Bronchial smooth muscle cell (primary cell): ENCODE data around the gene OPRL1. TPM values are rescaled to one million over a fixed set of nuclear protein-coding genes. Genes with fewer than 3 reads are reported as not detected.

Source experiments
- total RNA-seq: library from RNA; depleted of rRNA; stranded (reverse); fragments of >200 nt; gene quantifications from 2 replicates; pipeline ENCODE4 v1.2.1, GENCODE V29; 2014

OPRL1 gene
- 2.2 and 3.5 TPM in 2 replicates for total RNA-seq

GRCh38 chr20:64080013-64080812 lies at the start of gene OPRL1:
Gene OPRL1, plus strand, starts transcription at chr20:64080082. Its CDS starts 12,639 bp downstream, at chr20:64092721.

DNA sequence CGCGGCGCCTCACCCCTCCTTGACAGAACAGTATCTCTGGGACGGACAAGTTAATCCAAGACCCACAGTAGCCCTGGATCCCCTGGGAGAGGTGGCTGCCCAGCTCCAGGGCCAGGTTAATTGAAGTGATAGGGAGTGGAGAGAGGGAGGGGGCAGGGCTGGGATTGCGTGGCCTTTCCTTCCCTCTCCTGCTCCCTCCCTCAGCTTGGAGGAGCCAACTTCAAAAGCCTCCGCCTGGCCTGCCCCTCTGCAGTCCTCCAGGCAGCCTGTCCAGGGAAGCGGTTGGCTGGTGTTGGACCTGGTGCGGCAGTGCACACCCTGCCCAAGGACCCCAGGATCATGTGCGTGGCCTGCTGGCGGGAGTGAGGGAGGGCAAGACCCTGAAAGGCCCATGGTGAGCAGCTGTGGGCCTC lies 43.9 kb upstream of the OPRL1 start, which contains the start of gene C20orf204:
Gene C20orf204 (plus strand): TSS at position 250 of the 413 bp plus-strand sequence. CDS start 142 bp downstream, at position 392.

GRCh38 chr20:64049060-64049877 lies 30.6 kb upstream of the OPRL1 start, which contains the start of gene SOX18:
Gene SOX18, minus strand, starts transcription at chr20:64049639. Its CDS starts 123 bp downstream, at chr20:64049516.

DNA sequence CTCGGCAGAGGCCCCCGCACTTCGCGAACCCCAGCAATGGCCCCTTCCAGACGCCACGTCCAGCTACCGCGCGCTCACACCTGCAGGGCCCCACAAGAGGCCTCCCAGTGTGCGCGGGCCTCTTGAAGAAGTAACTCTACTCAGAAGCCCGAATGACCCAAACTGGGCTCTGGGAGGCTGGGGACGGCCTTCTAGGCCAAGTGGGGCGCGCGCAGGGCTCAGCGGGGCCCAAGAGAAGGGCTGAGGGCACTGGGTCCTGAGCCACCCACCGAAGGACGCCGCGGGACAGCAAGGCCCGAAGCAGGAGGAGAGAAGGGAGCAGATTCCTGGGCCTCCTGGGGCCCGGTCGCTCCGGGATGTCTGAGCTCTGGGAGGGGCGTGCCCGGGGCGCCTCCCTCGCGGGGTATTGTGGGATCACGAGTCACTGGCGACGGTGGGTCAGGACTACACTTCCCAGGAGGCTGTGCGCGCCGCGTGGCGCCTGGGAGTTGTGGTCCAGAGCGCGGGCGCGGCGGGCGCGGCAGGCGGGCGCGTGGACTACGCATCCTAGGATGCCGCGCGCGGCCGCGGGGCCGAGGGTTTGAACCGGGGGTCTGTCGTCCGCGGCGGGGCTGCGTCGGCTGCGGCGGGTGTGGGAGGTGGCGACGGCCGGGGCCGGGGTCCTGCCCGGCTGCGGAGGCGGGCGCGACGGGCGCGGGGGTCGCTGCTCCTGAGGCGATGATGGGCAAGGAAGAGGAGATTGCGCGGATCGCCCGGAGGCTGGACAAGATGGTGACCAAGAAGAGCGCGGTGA lies 17.1 kb upstream of the OPRL1 start, which contains the start of gene TCEA2:
Gene TCEA2 (plus strand): TSS at position 603 of the 793 bp plus-strand sequence. CDS start 115 bp downstream, at position 718.

DNA sequence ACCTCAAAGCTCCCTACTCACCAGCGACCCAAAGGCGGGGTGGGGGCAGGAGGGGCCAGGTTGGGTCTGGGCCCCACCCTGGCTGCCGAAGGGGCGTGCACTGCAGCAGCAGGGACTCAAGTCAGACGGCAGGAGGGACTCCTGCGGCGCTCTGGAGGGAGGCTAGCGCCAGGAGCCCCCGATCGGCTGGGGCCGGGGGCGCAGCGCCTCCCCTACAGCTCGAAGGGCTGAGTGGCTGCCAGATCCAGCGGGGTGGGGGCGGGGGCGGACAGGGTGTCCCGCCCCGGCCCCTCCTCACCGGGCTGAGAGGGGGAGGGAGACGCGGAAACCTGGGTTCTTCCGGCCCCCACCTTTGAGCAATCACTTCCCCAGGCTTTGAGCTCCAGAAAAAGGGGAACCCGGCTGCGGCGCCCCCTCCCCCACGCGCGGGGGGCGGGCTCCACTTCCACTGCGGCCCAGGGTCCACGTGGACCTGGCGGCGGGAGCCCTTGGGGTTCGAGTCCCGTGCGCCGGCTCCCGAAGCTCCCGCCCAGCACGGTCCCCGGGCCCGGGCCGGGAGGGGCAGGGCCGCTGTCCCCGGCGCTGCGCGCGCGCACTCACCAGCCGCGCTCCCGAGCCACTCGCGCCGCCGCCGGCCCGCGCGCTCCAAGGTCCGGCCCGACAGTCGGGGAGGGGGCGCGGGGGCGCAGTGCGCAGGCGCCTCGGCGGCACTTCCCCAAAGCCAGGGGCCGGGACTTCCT lies 439 bp upstream of the OPRL1 start, which contains the start of gene RGS19:
Gene RGS19 (minus strand): TSS at position 246 of the 740 bp plus-strand sequence. CDS start 2,632 bp downstream, outside the sequence.

DNA sequence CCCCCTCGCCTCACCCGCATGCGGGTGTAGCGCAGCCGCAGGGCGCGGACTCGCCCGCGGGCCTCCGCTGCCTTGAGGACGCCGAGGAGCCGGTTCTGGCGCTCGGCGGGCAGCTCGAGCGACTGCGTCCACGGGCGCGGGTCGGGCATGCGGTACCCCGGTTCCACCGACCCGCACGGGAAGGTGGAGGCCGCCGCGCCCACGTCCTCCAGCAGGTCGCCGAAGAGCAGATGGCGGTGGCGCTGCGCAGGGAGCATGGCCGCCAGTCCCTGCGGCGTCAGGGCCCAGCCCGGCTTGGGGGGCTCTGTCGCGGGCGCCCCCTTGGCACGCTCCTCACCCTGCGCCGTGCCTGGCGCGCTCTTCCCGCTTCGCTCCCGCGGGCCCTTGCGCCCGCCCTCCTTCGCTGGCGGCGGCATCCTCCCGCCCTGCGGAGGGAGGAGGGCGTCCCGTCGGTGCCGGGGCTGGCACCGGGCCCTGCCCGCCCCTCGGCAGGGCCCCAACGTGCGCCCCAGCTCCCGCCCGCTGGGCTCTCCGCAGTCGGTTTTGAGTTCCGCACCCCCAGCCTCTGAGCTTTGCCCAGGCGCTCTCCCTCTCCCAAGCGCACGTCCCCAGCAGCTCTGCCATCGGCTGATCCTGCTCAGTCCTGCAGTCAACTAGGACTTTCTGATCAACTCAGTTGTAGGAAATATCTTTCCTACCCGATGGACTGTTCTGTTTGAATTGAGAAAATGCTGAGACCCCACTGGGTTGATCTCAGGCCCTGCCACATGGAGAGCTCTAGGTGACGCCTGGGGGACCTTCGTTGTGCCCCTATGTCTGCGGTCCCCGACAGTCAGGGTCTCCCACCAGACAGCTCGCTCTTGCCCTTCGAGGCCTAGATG lies 4.2 kb downstream of the OPRL1 start, which contains the start of gene LKAAEAR1:
Gene LKAAEAR1 (minus strand): TSS at position 595 of the 881 bp plus-strand sequence. CDS start 179 bp downstream, at position 416.

GRCh38 chr20:64106981-64107735 lies 27.3 kb downstream of the OPRL1 start, which contains the start of gene NPBWR2:
Gene NPBWR2, minus strand, starts transcription at chr20:64107565. Its CDS starts 734 bp downstream, at chr20:64106831.

Other genes with a start within 250 kb of the OPRL1 start
- 23.6 and 54.7 TPM in 2 replicates for gene ZBTB46, start 248.8 kb upstream of the OPRL1 start, total RNA-seq
- under 0.01 TPM in 1 of 2 replicates, not detected in the other for gene ABHD16B, start 218.6 kb upstream of the OPRL1 start, total RNA-seq
- 95.0 and 133 TPM in 2 replicates for gene TPD52L2, start 214.8 kb upstream of the OPRL1 start, total RNA-seq
- 39.9 and 40.2 TPM in 2 replicates for gene DNAJC5, start 185.0 kb upstream of the OPRL1 start, total RNA-seq
- 16.2 and 21.0 TPM in 2 replicates for gene UCKL1, start 123.7 kb upstream of the OPRL1 start, total RNA-seq
- gene ZNF512B, start 110.2 kb upstream of the OPRL1 start, total RNA-seq, result 5.2 and 5.8 TPM in 2 replicates
- 0.34 and 0.47 TPM in 2 replicates for gene SAMD10, start 100.4 kb upstream of the OPRL1 start, total RNA-seq
- 65.7 and 90.4 TPM in 2 replicates for gene PRPF6, start 99.0 kb upstream of the OPRL1 start, total RNA-seq
- 0.47 and 0.60 TPM in 2 replicates for gene C20orf204, start 43.9 kb upstream of the OPRL1 start, total RNA-seq
- gene SOX18, start 30.4 kb upstream of the OPRL1 start, total RNA-seq, result under 0.01 TPM in 1 of 2 replicates, not detected in the other
- 44.7 and 44.8 TPM in 2 replicates for gene TCEA2, start 16.9 kb upstream of the OPRL1 start, total RNA-seq
- 5.4 and 5.8 TPM in 2 replicates for gene RGS19, start 564 bp upstream of the OPRL1 start, total RNA-seq
- 0.09 and 0.16 TPM in 2 replicates for gene LKAAEAR1, start 4.3 kb downstream of the OPRL1 start, total RNA-seq
- gene NPBWR2, start 27.5 kb downstream of the OPRL1 start, total RNA-seq, result not detected in 2 replicates
- gene MYT1, start 84.4 kb downstream of the OPRL1 start, total RNA-seq, result not detected in 2 replicates
- gene PCMTD2, start 175.7 kb downstream of the OPRL1 start, total RNA-seq, result 35.5 and 53.5 TPM in 2 replicates